Stimulated activated CD4-positive, alpha-beta T cell treated with anti-CD3 and anti-CD28 coated beads, Interleukin-15, amount 100 ng/mL, for 48 hours (primary cell): ENCODE measurements around the gene COQ2.

Experiments used
- DNase-seq, 2 donors: peaks; one replicate each; pipeline ENCODE4 v3.0.0-alpha.2; 2020; ENCODE audit warnings: low read depth in 2 of 2

Gene COQ2

GRCh38 chr4:83217721-83218522 is 66.7 kb downstream of the COQ2 start:
- DNase-seq = peak in 1 of 2 donors; percentile 42

GRCh38 chr4:83216959-83217683 is 67.5 kb downstream of the COQ2 start:
- DNase-seq = no peak

GRCh38 chr4:83214079-83214478 is 70.5 kb downstream of the COQ2 start:
- DNase-seq = no peak
